Coronary artery (tissue), 2 donors: ENCODE data around the gene GRAMD2B.
"Not testable (repeated sequence)": the region's sequence is repeated elsewhere in the genome, so short reads cannot be mapped to it uniquely, and the experiment has no call there.

Experiments used
- DNase-seq: peaks from one replicate; pipeline ENCODE4 v3.0.0-alpha.2; 2017; ENCODE audit warnings: low spot score
- H3K27ac ChIP-seq, 2 donors: fragments of 200-600 bp; sonication (generic); one replicate each; pipeline ENCODE4 v1.5.1; 2016 to 2019
- H3K4me3 ChIP-seq: fragments of 200-600 bp; sonication (generic); 2 replicates; pipeline ENCODE4 v1.5.1; 2016; ENCODE audit warnings: mild to moderate bottlenecking, moderate library complexity
- TF ChIP-seq, protein P1 (sequence below): fragments of 200-600 bp; sonication (generic); IDR thresholded peaks from one replicate; pipeline ENCODE4 v1.5.1; 2019; ENCODE audit warnings: antibody characterized with exemption

Gene GRAMD2B

DNA sequence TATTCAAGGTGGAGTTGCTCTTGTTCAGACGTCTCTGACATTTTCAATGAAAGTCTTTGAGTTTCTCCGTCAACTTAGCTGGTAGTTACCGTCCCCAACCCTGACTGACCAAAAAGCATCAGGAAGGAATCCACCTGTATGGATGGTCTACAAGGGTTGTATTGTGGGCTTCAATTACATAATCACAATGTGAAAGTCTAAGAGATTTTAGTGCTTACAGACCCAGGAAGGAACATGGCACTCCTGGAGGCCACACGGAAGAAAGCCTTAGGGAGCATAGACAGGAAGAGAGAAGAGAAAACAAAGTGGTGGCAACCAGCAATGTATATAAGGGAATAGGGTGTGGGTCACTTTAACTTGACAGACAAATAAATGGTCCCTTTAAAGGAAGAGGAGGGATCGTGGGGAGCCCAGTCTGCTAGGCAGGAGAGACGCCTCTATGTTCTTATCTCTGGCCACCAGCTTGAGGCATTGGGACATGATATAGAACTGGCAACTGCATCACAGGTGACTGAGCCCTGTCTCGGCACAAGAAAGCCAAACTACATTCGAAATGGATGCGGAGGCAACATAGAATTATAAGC is 91.4 kb downstream of the GRAMD2B start:
- Histone ChIP-seq H3K4me3 (no peak overlapping the region), H3K27ac (peak overlapping the region in 1 of 2 donors; percentile 23)
- no peak for DNase-seq
- TF ChIP-seq, protein P1, sequence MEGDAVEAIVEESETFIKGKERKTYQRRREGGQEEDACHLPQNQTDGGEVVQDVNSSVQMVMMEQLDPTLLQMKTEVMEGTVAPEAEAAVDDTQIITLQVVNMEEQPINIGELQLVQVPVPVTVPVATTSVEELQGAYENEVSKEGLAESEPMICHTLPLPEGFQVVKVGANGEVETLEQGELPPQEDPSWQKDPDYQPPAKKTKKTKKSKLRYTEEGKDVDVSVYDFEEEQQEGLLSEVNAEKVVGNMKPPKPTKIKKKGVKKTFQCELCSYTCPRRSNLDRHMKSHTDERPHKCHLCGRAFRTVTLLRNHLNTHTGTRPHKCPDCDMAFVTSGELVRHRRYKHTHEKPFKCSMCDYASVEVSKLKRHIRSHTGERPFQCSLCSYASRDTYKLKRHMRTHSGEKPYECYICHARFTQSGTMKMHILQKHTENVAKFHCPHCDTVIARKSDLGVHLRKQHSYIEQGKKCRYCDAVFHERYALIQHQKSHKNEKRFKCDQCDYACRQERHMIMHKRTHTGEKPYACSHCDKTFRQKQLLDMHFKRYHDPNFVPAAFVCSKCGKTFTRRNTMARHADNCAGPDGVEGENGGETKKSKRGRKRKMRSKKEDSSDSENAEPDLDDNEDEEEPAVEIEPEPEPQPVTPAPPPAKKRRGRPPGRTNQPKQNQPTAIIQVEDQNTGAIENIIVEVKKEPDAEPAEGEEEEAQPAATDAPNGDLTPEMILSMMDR: no peak

DNA sequence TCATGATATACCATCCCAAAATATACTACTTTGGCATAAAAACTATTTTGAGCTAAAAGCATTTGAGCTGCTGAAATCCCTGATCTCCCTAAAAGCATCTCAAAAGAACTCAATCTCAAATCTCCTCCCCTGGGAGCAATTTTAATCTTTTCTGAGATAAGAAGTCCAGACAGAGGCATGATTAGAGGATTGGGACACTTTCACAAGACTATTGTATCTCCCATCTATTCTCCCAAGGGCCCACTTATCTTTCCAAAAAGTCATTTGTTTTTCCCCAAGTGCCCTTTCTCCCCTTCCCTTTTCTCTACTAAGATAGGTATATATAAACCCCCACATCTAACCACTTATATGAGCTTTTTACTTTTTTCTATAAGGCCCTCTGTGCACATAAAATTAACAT is 92.1 kb downstream of the GRAMD2B start:
- no peak overlapping the region for H3K27ac ChIP-seq

DNA sequence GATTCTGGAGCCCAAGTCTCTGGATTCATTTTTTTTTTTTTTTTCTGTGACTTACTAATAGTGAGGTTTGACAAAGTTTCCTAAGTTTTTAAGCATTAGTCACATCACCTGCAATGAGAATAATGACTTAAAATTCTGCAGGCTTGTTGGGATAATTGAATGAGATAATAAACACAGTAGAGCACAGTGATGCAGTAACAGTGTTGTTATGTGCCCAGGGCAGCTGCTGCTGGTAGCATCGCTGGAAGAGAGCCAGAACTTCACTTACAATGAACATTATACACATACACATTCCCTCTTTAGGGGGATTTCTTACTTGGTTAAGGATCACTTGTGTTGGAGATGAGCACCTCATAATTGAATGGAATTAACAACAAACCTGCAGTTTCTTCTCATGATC is 92.9 kb downstream of the GRAMD2B start:
- no peak overlapping the region for H3K27ac ChIP-seq

More for the DNA sequence above, 92.1 kb downstream of the GRAMD2B start:
- no peak overlapping the region for H3K4me3 ChIP-seq
- no peak for DNase-seq
- TF ChIP-seq, protein P1: no peak

DNA sequence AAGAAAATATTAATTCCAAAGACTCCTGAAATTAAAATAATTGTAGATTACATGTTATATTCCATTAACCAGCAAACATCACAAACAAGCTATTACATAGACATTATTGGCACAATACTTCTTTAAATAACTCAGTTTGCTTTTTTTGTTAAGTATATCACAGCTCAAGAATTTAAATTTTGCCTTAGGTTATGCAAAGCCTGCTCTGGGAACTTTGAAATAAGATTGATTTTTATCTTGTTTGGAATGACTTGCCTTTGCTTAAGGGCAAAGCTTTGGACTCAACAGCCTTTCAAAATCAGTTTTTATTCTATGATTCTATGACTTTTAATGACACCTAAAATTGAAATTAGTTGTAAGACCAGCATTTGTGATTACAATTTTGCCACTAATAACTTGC is 93.6 kb downstream of the GRAMD2B start:
- Histone ChIP-seq H3K27ac (no peak overlapping the region), H3K4me3 (no peak overlapping the region)
- TF ChIP-seq, protein P1: no peak
- no peak for DNase-seq

More for the DNA sequence above, 92.9 kb downstream of the GRAMD2B start:
- no peak overlapping the region for H3K4me3 ChIP-seq
- TF ChIP-seq, protein P1: no peak
- no peak for DNase-seq

DNA sequence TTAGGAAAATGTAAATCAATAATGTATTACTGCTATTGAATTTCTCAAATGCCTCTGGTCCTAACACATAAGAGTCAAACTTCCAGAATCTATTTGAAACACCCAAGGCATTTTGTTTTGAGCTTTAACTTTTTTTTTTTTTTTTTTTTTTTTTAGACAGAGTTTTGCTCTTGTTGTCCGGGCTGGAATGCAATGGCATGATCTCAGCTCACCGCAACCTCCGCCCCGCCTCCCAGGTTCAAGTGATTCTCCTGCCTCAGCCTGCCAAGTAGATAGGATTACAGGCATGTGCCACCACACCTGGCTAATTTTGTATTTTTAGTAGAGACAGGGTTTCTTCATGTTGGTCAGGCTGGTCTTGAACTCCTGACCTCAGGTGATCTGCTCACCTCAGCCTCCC is 96.0 kb downstream of the GRAMD2B start:
- not testable (repeated sequence) for H3K4me3 ChIP-seq, DNase-seq
- H3K27ac ChIP-seq: peak overlapping the region; percentile 15 to 50

DNA sequence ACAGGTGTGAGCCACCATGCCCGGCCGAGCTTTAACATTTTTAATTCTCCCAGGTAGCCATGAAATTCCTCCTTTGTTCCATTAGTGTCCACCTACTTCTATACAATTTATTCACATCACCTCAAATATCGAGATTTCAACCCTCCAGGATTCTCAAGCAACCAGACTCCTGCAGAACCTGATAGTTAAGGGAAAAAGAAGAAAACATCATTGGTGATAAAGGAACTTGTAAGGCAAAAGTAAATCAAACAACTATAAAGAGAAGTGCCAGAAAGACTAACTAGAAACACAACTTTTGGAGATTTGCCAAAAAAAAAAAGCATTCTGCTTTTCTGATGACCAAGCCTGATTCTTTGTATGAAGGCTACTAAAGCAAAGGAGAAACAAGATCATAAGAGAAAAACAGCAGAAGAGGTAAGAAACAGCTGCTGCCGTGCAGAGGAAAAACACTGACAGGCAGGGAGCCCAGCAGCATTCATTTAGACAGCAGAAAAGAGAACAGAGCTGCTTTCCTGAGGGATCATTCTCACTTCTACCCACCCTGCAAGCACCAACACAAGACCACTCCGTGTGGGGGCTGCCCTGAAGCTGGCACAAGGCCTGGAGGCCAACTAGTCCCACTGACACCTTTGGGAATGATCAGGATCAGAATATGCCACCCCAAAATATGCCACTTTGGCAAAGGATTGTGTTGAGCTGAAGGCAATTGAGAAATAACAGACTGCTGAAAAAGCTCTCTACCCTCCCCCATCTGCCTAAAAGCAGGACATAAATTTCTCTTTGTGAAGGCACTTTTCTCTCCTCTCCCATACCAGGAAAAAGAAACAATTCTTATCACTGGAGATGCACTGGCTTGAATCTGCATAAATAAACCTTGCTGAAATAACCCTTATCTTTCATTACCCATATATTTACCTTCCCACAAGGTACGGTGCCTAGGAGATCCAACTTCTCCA is 96.7 kb downstream of the GRAMD2B start:
- DNase-seq: no peak
- TF ChIP-seq, protein P1: no peak
- no peak overlapping the region for H3K4me3 ChIP-seq
- H3K27ac ChIP-seq: peak overlapping the region; percentile 51 to 76

DNA sequence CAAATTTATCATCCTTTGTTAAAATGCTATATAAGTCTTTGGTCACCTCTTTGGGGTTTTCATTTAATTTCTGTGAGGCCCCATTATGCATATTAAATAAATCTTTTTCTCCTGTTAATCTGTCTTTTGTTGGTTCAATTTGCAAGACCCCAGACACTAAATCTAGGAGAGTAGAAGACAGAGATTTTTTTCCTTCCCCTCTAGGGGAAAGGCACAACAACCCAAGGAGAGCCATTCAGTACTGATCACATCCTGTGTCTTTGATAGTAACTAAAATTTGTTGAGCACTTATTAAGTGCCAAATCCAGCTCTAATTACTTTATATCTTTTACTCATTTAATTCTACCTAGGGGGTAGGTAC is 97.4 kb downstream of the GRAMD2B start:
- peak overlapping the region; percentile 51 to 76 for H3K27ac ChIP-seq
- H3K4me3 ChIP-seq: no peak overlapping the region
- no peak for DNase-seq
- TF ChIP-seq, protein P1: no peak
